LoVo (cell line): ENCODE results near the gene HHAT.

Experiments
- DNase-seq: peaks from one replicate; pipeline ENCODE4 v3.0.0-alpha.2; 2016; ENCODE audit warnings: low spot score

The HHAT gene

GRCh38 chr1:210723646-210724045 is 394.9 kb downstream of the HHAT start:
- DNase-seq: no peak

- DNase-seq: no peak
Observed at GRCh38 chr1:210724768-210725167, 396.1 kb downstream of the HHAT start.
